GM19239 (cell line): ENCODE measurements around the gene ZNF564.
"Not testable (repeated sequence)": the region's sequence is repeated elsewhere in the genome, so short reads cannot be mapped to it uniquely, and the experiment has no call there.

Source experiments
- DNase-seq: peaks from one replicate; pipeline ENCODE4 v3.0.0; 2011; ENCODE audit warnings: low spot score; ENCODE audit not compliant: insufficient read length
- FAIRE-seq: peaks from 2 replicates; lab custom pipeline; 2011; peaks lifted over from hg19 to GRCh38; lab: Jason Lieb, UNC

ZNF564 gene

GRCh38 chr19:12513531-12514061 is 37.7 kb downstream of the ZNF564 start:
- DNase-seq (no peak), FAIRE-seq (no peak)

GRCh38 chr19:12497032-12497431 is 54.2 kb downstream of the ZNF564 start:
- FAIRE-seq: no peak
- no peak for DNase-seq

GRCh38 chr19:12496480-12496879 is 54.8 kb downstream of the ZNF564 start:
- no peak for FAIRE-seq

DNA sequence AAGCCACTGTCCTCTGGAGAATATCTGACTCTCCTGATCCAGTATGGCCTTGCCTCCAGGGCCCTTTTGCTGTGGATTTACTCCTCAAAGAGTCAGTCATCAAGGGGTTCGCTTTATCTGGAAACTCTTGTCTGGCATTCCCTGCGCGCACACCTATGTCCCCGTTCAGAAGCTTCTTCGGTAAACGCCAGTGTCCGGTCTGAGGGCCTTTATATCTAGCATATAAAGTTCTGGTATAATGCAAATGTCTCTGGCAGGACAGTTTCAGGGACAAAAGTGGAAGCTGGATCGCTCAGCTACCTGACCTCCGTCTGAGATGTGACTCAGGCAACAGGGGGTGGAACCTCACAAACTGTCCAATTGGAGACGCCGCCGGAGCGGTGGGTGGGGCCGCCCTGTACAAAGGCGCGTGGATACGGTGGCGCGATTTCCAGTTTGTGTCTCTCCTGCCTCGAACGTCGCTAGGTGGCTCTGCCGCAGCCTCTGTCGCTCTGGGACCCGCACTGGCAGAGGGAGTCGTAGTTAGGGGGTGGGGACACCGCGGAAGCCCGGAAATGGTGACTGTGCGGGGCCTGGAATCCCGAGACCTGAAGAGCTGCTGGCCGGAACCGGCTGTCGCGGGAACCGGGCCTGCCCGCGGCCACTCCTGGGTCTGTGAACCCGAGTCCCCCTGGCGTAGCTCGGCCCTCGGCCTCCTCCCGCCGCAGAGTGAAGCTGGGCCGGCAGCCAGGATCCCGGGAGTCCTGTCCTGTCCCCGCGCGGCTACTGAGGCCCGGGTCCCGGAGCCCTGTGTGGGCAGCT is 56.1 kb downstream of the ZNF564 start:
- DNase-seq: peak; percentile 64
- FAIRE-seq: peak; percentile 95

More at GRCh38 chr19:12496480-12496879, 54.8 kb downstream of the ZNF564 start:
- no peak for DNase-seq

- DNase-seq (no peak), FAIRE-seq (no peak)
Observed at GRCh38 chr19:12494260-12494860, 56.9 kb downstream of the ZNF564 start.

GRCh38 chr19:12486265-12486783 is 65.0 kb downstream of the ZNF564 start:
- not testable (repeated sequence) for DNase-seq, FAIRE-seq

DNA sequence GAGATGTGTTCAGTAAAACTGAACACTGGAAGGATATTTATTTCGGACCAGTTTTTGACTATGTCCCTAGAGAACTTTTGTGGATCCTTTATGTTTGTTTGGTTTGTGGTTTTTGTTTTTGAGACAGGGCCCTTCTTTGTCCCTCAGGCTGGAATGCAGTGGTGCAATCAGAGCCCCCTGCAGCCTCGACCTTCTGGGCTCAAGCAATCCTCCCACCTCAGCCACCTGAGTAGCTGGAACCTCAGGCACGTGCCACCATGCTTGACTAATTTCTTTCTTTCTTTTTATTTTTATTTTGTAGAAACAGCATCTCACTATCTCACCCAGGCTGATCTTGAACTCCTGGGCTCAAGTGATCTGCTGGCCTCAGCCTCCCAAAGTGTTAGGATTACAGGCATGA is 65.7 kb downstream of the ZNF564 start:
- DNase-seq: no peak
- no peak for FAIRE-seq

DNA sequence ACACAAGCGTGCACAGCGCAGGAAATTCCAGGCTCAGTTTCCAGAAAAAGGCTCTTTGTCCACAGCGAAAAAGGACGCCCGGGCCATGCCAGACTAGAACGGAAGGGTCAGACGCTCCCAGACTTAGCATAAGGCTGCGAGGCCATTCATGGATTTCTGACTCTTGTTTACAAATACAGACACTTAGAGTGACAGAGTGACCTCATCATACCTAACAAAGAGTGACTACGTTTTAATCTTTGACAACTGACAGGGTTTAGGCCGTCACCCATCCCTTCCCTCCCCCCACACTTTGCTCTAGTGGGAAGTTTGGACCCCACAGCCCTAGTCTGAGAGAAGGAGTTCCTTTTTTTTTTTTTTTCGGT is 66.2 kb downstream of the ZNF564 start:
- DNase-seq: no peak
- FAIRE-seq: no peak

DNA sequence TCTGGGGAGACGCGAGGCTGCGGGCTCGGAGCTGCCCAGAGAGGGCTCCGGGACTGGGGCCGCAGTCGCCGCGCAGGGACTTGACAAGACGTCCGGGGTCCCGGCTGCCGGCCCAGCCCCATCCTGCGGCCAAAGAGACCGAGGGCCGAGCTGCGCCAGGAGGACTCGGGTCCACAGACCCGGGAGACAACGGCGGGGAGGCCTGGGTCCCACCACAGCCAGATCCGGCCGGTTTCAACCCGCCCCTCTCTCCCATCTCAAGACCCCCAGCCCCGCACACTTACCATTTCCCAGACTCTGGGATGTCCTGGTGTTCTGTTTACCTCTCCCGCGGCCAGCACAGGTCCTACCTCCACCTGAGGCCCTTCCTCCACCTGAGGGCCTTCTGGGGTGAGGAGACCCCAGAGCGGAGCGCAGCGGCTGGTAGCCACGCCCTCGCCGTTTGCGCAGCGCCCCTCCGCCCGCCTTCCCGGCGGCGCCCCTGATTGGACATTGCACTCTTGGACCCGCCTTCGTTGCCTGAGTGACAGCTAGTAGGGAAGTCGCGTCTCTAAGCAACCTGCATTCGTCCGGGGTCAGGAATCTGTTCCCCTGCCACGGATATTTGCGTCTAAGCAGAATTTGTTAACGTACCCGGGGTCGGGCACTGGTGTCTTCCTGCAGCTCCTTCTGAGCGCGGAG is 66.8 kb downstream of the ZNF564 start, which contains the start of gene ZNF709:
TSS of gene ZNF709 (minus strand) at position 446 of the 681 bp plus-strand sequence. CDS start at position 287, 159 bp downstream.
- peak; percentile 99 for FAIRE-seq
- peak; percentile 62 for DNase-seq

GRCh38 chr19:12484011-12484370 is 67.3 kb downstream of the ZNF564 start:
- DNase-seq: no peak
- no peak for FAIRE-seq

GRCh38 chr19:12482509-12482886 is 68.8 kb downstream of the ZNF564 start:
- DNase-seq (no peak), FAIRE-seq (peak; percentile 70)

DNA sequence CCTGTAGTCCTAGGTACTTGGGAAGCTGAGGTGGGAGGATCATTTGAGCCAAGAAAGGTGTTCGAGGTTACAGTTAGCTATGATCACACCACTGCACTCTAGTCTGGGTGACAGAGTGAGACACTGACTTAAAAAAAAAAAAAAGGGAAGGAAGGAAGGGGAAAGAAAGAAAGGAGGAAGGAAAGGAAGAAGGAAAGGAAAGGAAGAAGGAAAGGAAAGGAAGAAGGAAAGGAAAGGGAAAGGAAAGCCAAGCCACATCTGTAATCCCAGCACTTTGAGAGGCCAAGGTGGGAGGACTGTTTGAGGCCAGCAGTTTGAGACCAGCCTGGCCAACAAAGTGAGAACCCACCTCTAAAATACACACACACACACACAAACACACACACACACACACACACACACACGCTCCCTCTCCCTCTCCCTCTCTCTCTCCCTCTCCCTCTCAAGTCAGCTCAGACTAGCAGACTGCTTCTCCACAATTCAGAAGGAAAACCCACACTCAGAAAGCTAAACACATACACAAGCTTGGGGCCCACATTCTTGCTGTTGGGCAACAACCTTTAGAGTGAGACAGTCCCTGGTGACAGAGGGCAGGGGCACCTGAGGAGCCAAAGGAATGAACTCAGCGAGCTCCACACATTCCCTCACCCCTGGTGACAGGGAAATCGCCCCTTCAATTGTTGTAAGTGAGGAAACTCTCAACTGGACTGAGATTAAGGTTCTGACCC is 69.3 kb downstream of the ZNF564 start:
- DNase-seq: no peak
- FAIRE-seq: no peak

DNA sequence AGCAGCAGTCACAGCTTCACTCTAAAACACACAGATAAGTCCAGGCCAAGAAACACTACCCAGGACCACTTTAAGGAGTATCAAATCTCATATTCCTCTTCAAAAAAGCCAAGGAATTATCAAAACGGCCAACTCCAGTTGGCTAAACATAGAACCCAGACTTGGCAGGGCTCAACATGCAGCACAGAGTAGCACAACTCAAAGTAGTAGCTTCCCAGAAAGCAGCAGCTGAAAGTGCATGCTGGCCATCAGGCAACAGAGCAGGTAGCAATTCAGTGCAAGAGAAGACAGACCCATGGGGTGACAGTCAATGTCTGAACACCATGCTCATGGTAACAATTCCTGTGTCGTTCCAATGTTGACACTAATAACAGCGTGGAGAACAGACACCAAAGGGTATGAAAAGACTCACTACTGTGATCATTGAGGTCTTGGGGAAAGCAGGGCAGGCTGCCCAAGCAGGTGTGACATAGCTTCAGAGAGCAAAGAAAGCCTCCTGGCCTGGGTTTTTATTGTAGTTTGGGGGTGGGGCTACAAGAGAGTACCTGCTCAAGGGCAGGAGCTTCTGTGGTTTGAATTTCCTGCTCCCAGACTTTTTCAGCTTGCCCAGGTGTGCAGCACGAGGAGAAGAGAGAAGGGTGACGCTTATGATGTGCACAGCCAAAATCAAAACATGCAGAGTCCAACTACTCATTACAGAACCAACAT is 72.9 kb downstream of the ZNF564 start:
- FAIRE-seq (no peak), DNase-seq (no peak)
